Skeletal muscle tissue (tissue), 4 donors: Measurements from ENCODE around the gene USP28. TPM values are rescaled to one million over a fixed set of nuclear protein-coding genes. Genes with fewer than 3 reads are reported as not detected.
"Not testable (repeated sequence)": the region's sequence is repeated elsewhere in the genome, so short reads cannot be mapped to it uniquely, and the experiment has no call there.

ENCODE experiments used
- H3K27ac ChIP-seq: one replicate; pipeline ENCODE4 v1.7.0; 2013; ENCODE audit warnings: mild to moderate bottlenecking, low read depth, low read length, inconsistent platforms
- H3K27me3 ChIP-seq, 3 donors: one replicate each; pipeline ENCODE4 v1.7.0; 2013; ENCODE audit warnings: low read length in 3 of 3; ENCODE audit not compliant: control insufficient read depth in 3 of 3, insufficient read depth in 3 of 3
- H3K36me3 ChIP-seq, 3 donors: one replicate each; pipeline ENCODE4 v1.7.0; 2013; ENCODE audit warnings: low read length in 3 of 3; ENCODE audit not compliant: control insufficient read depth in 3 of 3, insufficient read depth in 3 of 3
- H3K4me1 ChIP-seq, 3 donors: one replicate each; pipeline ENCODE4 v1.7.0; 2013; ENCODE audit warnings: low read length in 3 of 3, mild to moderate bottlenecking in 3 of 3; ENCODE audit not compliant: control insufficient read depth in 3 of 3, insufficient read depth in 3 of 3
- H3K4me3 ChIP-seq, 3 donors: one replicate each; pipeline ENCODE4 v1.7.0; 2013; ENCODE audit warnings: low read length in 3 of 3
- H3K9ac ChIP-seq, 3 donors: one replicate each; pipeline ENCODE4 v1.7.0; 2013; ENCODE audit warnings: low read length in 3 of 3, mild to moderate bottlenecking in 3 of 3, moderate library complexity in 2 of 3, low read depth in 1 of 3
- H3K9me3 ChIP-seq, 3 donors: one replicate each; pipeline ENCODE4 v1.7.0; 2013; ENCODE audit warnings: low read length in 3 of 3; ENCODE audit not compliant: control insufficient read depth in 3 of 3
- total RNA-seq: library from RNA; depleted of rRNA; stranded (reverse); fragments of >200 nt; gene quantifications from one replicate; pipeline ENCODE4 v1.2.3, GENCODE V29; 2014
- donor health status: Osteomylitis.

The USP28 gene
- total RNA-seq, 1 donor from 2014 or later, result 91.9 TPM

- Histone ChIP-seq H3K4me1 (peaks cover 5 to 15% (median 10%) of the 10 kb centered on the region in 3 donors), H3K9me3 (no peaks in the 10 kb centered on the region), H3K27me3 (no peaks in the 10 kb centered on the region), H3K4me3 (no peak overlapping the region), H3K27ac (no peak overlapping the region), H3K36me3 (no peaks in the 10 kb centered on the region), H3K9ac (no peak overlapping the region)
Measured at GRCh38 chr11:113781682-113782081, 93.7 kb downstream of the USP28 start.

- Histone ChIP-seq H3K27me3 (no peaks in the 10 kb centered on the region), H3K9me3 (no peaks in the 10 kb centered on the region), H3K27ac (peak within 1 kb of the TSS; percentile 88), H3K36me3 (no peaks in the 10 kb centered on the region), H3K9ac (peak within 1 kb of the TSS in 1 of 3 donors; percentile 81), H3K4me1 (peaks cover 5 to 15% (median 10%) of the 10 kb centered on the region in 3 donors), H3K4me3 (no peak within 1 kb of the TSS)
Measured at GRCh38 chr11:113779496-113779895, 95.9 kb downstream of the USP28 start, which contains the start of gene CLDN25. Gene CLDN25, plus strand, starts transcription at chr11:113779796. Its CDS starts 0 bp downstream, at chr11:113779796.

- peak overlapping the region; percentile 69 to 83 (median 81) for H3K9ac ChIP-seq
- H3K27me3 ChIP-seq, result no peaks in the 10 kb centered on the region
- H3K36me3 ChIP-seq, result no peaks in the 10 kb centered on the region
- peak overlapping the region; percentile 88 for H3K27ac ChIP-seq
- H3K4me3 ChIP-seq, result peak overlapping the region; percentile 27 to 66 (median 55)
- no peaks in the 10 kb centered on the region for H3K9me3 ChIP-seq
- peaks cover 5 to 15% (median 10%) of the 10 kb centered on the region in 3 donors for H3K4me1 ChIP-seq
Measured at GRCh38 chr11:113778111-113778910, 97.1 kb downstream of the USP28 start.

- Histone ChIP-seq H3K4me1 (peaks cover 12 to 17% (median 16%) of the 10 kb centered on the region in 3 donors), H3K27me3 (no peaks in the 10 kb centered on the region), H3K27ac (peak overlapping the region; percentile 90), H3K4me3 (peak overlapping the region; percentile 93 to 98 (median 96)), H3K9me3 (no peaks in the 10 kb centered on the region), H3K36me3 (peaks cover 0 to 7% (median 0%) of the 10 kb centered on the region in 3 donors), H3K9ac (peak overlapping the region in 2 of 3 donors; percentile 72 to 97)
Measured at GRCh38 chr11:113774174-113774503, 101.2 kb downstream of the USP28 start.

GRCh38 chr11:113773416-113774173 is 101.8 kb downstream of the USP28 start, which contains the start of gene ZW10:
Gene ZW10, minus strand, starts transcription at chr11:113773692. Its CDS starts 26 bp downstream, at chr11:113773666.
- H3K36me3 ChIP-seq, result peaks cover 0 to 9% (median 4%) of the 10 kb centered on the region in 3 donors
- peak within 1 kb of the TSS; percentile 93 to 98 (median 96) for H3K4me3 ChIP-seq
- H3K27ac ChIP-seq, result peak within 1 kb of the TSS; percentile 90
- peaks cover 12 to 15% (median 13%) of the 10 kb centered on the region in 3 donors for H3K4me1 ChIP-seq
- H3K9me3 ChIP-seq, result no peaks in the 10 kb centered on the region
- no peaks in the 10 kb centered on the region for H3K27me3 ChIP-seq
- peak within 1 kb of the TSS; percentile 95 to 99 (median 97) for H3K9ac ChIP-seq

GRCh38 chr11:113773092-113773415 is 102.3 kb downstream of the USP28 start:
- Histone ChIP-seq H3K27me3 (no peaks in the 10 kb centered on the region), H3K27ac (peak overlapping the region; percentile 90), H3K36me3 (peaks cover 0 to 14% (median 9%) of the 10 kb centered on the region in 3 donors), H3K4me1 (peaks cover 10 to 11% (median 10%) of the 10 kb centered on the region in 3 donors), H3K9ac (peak overlapping the region; percentile 95 to 99 (median 97)), H3K4me3 (peak overlapping the region; percentile 93 to 98 (median 96)), H3K9me3 (no peaks in the 10 kb centered on the region)

- peak overlapping the region in 2 of 3 donors; percentile 2 to 33 for H3K4me3 ChIP-seq
- H3K36me3 ChIP-seq, result peaks cover 2 to 17% (median 16%) of the 10 kb centered on the region in 3 donors
- no peaks in the 10 kb centered on the region for H3K9me3 ChIP-seq
- H3K27ac ChIP-seq, result no peak overlapping the region
- H3K9ac ChIP-seq, result peak overlapping the region in 1 of 3 donors; percentile 2
- H3K4me1 ChIP-seq, result peaks cover 7% of the 10 kb centered on the region in 3 donors
- H3K27me3 ChIP-seq, result no peaks in the 10 kb centered on the region
Measured at GRCh38 chr11:113771964-113772363, 103.4 kb downstream of the USP28 start.

- Histone ChIP-seq H3K36me3 (peaks cover 2 to 35% (median 22%) of the 10 kb centered on the region in 3 donors), H3K27me3 (no peaks in the 10 kb centered on the region), H3K9ac (no peak overlapping the region), H3K4me3 (no peak overlapping the region), H3K27ac (no peak overlapping the region), H3K9me3 (no peaks in the 10 kb centered on the region), H3K4me1 (no peaks in the 10 kb centered on the region)
Measured at GRCh38 chr11:113764527-113765219, 110.7 kb downstream of the USP28 start.

GRCh38 chr11:113763040-113763439 is 112.3 kb downstream of the USP28 start:
- H3K9ac ChIP-seq, H3K27me3 ChIP-seq, H3K4me3 ChIP-seq, H3K27ac ChIP-seq, H3K9me3 ChIP-seq, H3K4me1 ChIP-seq: not testable (repeated sequence)
- peaks cover 2 to 37% (median 22%) of the 10 kb centered on the region in 3 donors for H3K36me3 ChIP-seq
